IPS-NIHi7 (cell line): ENCODE results near the gene NCEH1.
"Not testable (repeated sequence)": the region's sequence is repeated elsewhere in the genome, so short reads cannot be mapped to it uniquely, and the experiment has no call there.

ENCODE experiments used
- DNase-seq: peaks from one replicate; pipeline ENCODE4 v3.0.0; 2012; ENCODE audit warnings: mixed read lengths; ENCODE audit errors: extremely low spot score

NCEH1 gene

GRCh38 chr3:172613845-172614244, 97.0 kb downstream of the NCEH1 start:
- DNase-seq, result no peak

DNA sequence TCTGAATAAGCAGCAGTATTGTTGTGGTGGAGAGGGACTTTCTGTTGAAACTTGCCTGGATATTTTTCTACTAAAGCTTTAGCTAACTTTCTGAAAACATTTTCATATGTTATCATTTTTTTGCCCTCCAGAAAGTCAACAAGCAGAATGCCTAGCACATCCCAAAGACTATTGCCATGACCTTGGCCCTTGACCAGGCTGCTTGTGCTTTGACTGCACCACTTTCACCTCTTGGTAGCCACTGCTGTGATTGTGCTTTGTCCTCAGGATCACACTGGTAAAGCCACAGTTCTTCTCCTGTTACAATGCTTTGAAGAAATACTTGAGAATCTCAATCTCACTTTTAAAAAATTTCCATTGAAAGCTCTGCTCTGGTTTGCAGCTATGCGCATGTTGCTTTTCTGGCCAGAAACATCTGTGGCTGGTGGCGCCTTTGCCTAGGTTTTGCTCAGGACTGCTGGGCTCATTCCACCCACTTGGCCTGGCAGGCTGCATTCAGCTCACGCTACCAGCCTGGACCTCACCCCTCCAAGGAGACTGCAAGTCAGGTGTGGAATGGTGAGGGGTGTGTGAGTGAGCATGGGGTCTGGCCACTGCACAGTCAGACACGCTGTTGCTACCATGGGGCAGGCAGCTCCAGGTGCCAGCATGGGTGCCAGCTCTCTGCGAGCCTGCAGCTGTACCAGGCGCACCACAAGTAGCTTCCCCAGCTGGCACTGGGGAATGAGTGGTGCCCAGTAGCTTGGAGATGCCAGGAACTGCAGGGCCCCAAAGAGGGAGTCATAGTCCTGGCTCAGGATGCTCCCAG, 97.8 kb downstream of the NCEH1 start:
- DNase-seq, result no peak

- no peak for DNase-seq
Observed at GRCh38 chr3:172609750-172610149, 101.1 kb downstream of the NCEH1 start.

GRCh38 chr3:172608575-172608974, 102.3 kb downstream of the NCEH1 start:
- no peak for DNase-seq

- peak; percentile 67 for DNase-seq
Observed at GRCh38 chr3:172607305-172608121, 103.4 kb downstream of the NCEH1 start.

GRCh38 chr3:172606021-172606420, 104.8 kb downstream of the NCEH1 start:
- no peak for DNase-seq

DNA sequence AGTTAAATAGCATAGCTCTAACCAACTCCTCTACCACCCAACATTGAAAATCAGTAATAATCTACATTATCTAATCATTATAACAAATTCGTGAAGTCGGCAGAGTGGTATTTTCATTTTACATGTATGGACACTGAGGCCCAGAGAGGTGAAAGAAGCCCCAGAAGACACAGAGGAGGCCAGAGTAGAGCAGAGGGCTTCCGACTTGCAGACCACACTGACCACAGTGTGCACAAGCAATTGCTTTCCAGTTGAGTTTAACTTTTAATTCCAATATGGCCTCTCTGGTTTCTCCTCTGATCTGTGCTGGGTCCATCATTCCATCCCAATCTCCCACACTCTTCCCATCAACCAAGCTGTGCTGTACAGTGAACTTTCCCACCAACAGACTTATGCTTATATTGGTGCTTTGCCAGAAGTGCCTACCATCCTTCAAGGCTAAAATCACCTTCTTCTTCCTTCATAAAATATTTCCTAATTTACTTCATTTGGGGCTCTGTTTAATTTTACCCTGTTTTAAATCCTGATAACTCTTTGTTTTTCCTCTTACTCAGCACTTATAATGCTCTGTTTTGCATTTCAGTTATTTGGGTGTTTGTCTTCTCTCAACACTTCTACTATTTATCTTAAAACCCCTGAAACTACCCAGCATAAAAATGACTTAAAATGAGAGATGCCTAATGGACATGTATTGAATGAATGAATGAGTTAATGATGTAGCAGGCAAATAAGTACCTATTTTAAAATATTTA, 105.8 kb downstream of the NCEH1 start:
- no peak for DNase-seq

- DNase-seq, result no peak
Observed at GRCh38 chr3:172601066-172601832, 109.6 kb downstream of the NCEH1 start.

DNA sequence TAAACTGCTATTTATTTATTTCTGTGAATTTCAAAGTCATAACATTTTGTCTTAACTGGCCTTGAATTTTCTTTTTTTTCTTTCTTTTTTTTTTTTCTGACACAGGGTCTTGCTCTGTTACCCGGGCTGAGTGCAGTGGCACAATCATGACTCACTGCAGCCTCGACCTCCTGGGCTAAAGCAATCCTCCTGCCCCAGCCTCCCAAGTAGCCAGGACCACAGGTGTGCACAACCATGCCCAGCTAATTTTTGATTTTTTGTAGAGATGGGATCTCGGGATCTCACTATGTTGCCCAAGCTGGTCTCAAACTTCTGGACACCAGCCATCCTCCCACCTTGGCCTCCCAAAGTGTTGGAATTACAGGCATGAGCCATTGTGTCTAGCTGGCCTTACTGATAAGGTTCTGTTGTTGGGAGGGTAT, 110.2 kb downstream of the NCEH1 start:
- DNase-seq, result no peak

DNA sequence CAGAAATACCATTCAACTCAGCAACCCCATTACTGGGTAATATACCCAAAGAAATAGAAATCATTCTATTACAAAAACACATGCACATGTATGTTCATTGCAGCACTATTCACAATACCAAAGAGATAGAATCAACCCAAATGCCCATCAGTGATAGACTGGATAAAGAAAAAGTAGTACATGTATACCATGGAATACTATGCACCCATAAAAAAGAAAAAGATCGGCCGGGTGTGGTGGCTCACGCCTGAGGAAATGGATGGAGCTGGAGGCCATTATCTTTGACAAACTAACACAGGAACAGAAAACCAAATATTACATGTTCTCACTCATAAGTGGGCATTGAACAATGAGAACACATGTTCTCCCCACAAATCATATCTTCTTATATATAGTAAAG, 112.0 kb downstream of the NCEH1 start:
- no peak for DNase-seq

GRCh38 chr3:172596394-172596706, 114.5 kb downstream of the NCEH1 start:
- no peak for DNase-seq

DNA sequence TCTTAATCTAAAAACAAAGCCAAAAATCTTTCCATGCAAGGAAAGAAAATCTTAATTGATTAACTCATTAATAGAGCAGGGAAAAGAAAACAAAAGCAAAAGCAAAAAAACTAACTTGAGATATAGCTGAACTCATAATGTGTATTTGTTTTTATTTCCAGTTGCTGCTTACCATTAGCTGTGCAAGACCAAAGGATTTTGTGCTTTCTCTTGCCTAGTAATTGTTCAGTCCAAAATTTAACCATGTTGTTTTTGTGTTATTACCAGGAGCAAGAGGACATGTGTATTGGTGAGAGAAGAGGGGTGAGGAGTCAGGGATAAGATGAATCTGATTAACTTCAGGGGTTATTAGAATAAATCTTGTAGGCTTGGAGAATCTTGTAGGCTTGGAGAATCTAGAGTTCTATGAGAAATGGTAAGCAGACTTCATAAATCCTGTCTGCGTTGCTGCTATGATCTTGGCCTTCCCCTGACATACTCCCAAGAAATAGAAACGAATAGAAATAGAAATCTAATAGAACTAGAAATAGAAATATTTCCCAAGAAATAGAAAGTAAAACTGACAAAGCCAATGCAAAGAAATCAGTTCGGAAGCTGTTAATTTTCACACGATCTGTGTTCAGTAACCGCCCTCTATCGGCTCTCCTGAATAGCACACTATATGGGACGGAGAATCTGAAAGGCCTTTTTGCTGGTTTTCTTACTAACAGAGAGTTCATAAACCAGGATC, 115.0 kb downstream of the NCEH1 start:
- peak; percentile 40 for DNase-seq

DNA sequence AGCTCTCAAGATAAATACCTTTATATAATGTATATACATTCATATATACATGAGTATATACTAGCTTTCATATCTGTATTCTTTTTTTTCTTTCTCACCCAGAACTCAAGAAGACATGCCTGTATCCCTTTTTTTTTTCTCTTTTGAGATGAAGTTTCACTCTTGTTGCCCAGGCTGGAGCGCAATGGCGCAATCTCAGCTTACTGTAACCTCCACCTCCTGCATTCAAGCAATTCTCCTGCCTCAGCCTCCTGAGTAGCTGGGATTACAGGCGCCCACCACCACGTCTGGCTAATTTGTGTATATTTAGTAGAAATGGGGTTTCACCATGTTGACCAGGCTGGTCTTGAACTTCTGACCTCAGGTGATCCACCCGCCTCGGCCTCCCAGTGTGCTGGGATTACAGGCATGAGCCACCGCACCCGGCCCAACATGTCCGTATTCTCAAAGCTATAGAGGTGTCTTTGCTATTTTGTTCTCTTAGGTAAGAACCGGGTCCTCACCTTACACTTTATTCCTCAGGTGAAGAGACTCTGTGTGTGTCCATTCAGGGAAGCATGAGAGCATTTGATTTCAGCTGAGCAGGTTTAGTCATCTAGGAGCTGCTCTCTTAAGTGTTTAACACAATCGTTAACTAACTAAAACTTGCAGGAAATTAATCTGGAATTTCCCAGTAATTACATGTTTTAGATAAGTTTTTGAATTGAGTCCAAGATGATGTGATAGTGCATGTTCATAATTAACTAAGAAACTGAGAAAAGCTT, 115.8 kb downstream of the NCEH1 start:
- DNase-seq, result not testable (repeated sequence)

GRCh38 chr3:172592898-172593669, 117.8 kb downstream of the NCEH1 start:
- no peak for DNase-seq

- DNase-seq, result no peak
Observed at GRCh38 chr3:172591876-172592771, 118.7 kb downstream of the NCEH1 start.

DNA sequence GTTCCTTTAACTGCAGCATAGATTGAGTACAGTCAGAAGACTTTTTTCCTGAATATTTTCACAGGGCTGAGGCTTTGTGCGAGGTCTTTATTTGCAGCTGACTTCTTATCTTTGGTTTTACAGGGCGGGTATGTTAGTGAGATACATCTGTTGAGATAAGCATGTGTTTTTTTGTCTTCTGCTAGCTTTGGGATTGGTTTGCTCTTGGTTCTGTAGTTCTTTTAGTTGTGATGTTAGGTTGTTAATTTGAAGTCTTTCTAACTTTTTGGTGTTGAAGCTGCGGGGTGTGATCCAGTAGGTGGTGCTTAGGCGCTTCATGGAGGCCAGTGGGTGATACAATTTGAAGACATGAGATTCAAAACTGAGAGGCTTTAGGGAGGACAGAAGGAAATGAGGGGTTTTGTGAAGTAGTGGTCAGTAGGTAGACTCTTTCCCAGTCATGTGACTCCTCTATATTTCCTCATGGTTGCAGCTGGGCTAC, 119.7 kb downstream of the NCEH1 start:
- no peak for DNase-seq

DNA sequence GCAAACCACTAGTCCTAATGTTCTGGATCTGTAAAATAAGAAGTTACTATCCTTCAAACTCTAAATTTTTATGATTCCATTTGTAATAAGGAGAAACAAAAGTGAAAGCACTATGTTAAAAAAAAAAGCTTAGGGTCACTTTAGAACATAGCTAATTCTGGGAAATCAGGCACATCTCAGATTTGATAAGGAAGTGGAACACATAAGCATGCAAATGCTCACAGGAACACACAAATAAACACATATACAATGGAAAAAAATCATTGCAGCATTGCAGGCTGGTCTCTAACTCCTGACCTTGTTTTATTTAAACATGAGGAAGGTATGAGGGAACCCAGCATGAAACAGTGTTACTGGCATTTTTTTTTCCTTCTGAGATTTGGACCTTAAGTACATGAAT, 124.4 kb downstream of the NCEH1 start:
- DNase-seq, result no peak

DNA sequence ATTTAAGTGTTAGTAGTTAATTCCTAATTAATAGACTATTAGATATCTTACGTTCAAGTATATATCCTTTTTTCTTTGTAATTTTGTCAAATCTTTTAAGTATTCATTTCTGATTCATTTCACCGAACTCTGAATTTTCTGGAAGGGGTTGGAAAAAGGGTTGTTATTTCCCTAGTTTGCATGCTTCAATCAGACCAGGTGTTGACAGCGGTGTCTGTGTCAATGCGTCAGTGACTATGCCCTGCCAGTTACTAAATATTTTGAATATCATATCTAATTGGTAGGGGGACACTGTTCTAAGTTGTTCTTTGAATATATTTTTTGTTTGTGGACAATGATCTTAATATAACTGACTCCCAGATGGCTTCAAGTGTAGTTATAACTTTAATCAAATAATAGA, 124.9 kb downstream of the NCEH1 start:
- no peak for DNase-seq
